GM06990 (cell line): ENCODE results near the gene WDFY2.
"Not testable (repeated sequence)": the region's sequence is repeated elsewhere in the genome, so short reads cannot be mapped to it uniquely, and the experiment has no call there.

Source experiments
- DNase-seq: peaks from one replicate; pipeline ENCODE4 v3.0.0-alpha.2; 2011; ENCODE audit not compliant: insufficient read length; ENCODE audit errors: extremely low read depth
- H3K27me3 ChIP-seq: replicated peaks from 2 replicates; pipeline ENCODE4 v1.6.0; 2011; ENCODE audit warnings: low read length; ENCODE audit not compliant: control insufficient read depth, insufficient read depth
- H3K36me3 ChIP-seq: 2 replicates; pipeline ENCODE4 v1.5.1; 2011; ENCODE audit warnings: low read length; ENCODE audit not compliant: control insufficient read depth, insufficient read depth
- H3K4me3 ChIP-seq: replicated peaks from 2 replicates; pipeline ENCODE4 v1.5.1; 2011; ENCODE audit warnings: low read depth, mild to moderate bottlenecking, control low read depth, low read length
- TF ChIP-seq, protein P1 (sequence below): IDR thresholded peaks from 2 replicates; pipeline ENCODE4 v1.5.1; 2011; ENCODE audit warnings: low read length, control low read depth, mild to moderate bottlenecking, inconsistent platforms; ENCODE audit not compliant: insufficient read depth, poor library complexity, severe bottlenecking

WDFY2 gene

DNA sequence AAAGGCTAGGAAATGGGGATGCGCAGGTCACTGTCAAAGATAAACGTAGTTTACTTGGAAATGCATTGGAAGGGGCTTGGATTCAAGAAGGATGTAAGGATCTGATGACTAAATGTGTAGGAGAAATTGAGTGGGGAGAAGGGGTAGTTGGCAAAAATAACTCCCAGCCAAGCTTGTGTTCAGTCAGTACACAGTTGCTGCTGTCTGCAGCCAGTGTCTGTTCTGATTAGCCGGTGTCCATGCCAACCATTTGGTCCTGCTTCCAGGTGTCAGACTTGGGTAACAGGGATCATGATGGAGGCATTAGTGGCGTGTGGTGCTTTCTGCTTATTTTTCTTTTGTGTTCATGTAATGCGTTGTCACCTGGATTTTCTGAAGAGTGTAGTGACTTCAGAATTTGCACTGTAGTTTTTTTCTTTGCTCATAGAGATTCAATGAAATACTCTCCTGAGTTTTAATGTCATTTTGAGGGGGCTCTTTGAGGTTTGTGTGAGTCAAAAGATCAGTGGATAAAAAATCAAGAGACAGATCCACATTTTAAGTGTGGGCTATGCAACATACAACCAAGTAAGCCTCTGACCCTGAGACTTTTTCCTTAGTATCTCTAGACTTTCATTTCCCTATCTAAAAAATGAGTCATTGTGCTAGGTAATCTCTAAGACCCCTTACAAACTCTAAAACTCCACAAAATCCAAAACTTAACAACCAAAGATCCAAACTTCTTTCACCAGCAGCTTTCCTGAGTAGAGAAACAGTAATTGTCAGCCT lies 103.9 kb downstream of the WDFY2 start:
- H3K4me3 ChIP-seq: no peak overlapping the region
- H3K36me3 ChIP-seq: no peaks in the 10 kb centered on the region
- H3K27me3 ChIP-seq: no peaks in the 10 kb centered on the region
- TF ChIP-seq, protein P1, sequence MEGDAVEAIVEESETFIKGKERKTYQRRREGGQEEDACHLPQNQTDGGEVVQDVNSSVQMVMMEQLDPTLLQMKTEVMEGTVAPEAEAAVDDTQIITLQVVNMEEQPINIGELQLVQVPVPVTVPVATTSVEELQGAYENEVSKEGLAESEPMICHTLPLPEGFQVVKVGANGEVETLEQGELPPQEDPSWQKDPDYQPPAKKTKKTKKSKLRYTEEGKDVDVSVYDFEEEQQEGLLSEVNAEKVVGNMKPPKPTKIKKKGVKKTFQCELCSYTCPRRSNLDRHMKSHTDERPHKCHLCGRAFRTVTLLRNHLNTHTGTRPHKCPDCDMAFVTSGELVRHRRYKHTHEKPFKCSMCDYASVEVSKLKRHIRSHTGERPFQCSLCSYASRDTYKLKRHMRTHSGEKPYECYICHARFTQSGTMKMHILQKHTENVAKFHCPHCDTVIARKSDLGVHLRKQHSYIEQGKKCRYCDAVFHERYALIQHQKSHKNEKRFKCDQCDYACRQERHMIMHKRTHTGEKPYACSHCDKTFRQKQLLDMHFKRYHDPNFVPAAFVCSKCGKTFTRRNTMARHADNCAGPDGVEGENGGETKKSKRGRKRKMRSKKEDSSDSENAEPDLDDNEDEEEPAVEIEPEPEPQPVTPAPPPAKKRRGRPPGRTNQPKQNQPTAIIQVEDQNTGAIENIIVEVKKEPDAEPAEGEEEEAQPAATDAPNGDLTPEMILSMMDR: no peak
- no peak for DNase-seq

DNA sequence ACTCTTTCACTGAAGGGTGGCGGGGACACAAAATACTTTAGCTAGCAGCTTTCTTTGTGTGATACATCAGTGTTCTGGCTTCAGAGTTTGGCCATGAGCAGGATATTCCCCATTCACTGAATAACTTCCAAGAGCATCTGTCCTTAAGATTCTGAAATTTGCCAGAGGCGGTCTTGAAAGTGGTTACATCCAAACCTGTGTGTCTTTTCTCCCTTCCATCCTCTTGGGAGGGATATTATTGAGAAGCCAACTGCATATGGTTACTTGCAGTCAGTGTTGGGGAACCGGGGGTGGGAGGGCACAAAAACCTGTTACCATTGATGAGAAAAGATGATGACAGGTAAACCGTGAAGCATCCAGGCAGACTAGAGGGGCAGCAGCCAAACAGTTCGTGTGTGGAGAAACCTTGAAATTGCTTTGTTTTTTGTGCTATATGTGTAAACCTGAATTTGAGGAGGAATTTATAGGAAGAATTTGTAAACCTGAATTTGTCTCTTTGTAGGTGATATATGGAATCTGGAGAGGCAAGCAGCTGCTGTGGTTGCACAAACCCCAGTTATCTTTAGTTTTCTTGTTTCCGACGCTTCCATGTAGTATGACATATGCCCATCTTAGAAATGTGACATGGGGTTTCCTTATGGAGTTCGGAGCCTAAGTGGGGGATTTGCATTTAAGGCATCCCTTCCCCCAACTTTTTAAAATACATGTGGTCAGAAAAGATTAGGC lies 104.8 kb downstream of the WDFY2 start:
- TF ChIP-seq, protein P1: no peak
- H3K36me3 ChIP-seq: no peaks in the 10 kb centered on the region
- DNase-seq: no peak
- H3K4me3 ChIP-seq: no peak overlapping the region
- no peaks in the 10 kb centered on the region for H3K27me3 ChIP-seq

DNA sequence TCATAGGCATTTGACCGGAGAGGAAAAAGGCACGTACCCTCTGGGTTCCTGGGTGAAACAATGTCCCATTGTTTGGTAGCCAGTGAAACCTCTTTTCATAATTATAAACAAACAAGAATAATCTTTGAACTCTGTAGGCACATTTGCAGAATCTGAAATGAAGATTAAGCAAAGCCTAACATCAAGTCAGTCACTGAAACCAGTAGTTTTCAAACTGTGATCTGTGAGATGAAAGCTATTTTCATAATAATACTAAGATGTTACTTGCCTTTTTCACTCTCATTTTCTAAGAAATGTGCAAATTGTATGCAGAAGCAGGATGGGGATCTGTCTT lies 105.4 kb downstream of the WDFY2 start:
- no peak for DNase-seq
- TF ChIP-seq, protein P1: no peak
- Histone ChIP-seq H3K27me3 (no peaks in the 10 kb centered on the region), H3K4me3 (no peak overlapping the region), H3K36me3 (no peaks in the 10 kb centered on the region)

DNA sequence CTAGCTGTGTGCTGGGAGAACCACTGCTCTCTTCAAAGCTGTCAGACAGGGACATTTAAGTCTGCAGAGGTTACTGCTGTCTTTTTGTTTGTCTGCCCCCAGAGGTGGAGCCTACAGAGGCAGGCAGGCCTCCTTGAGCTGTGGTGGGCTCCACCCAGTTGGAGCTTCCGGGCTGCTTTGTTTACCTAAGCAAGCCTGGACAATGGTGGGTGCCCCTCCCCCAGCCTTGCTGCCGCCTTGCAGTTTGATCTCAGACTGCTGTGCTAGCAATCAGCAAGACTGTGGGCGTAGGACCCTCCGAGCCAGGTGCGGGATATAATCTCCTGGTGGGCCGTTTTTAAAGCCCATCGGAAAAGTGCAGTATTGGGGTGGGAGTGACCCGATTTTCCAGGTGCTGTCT lies 111.4 kb downstream of the WDFY2 start:
- H3K36me3 ChIP-seq, H3K4me3 ChIP-seq, H3K27me3 ChIP-seq, DNase-seq: not testable (repeated sequence)

DNA sequence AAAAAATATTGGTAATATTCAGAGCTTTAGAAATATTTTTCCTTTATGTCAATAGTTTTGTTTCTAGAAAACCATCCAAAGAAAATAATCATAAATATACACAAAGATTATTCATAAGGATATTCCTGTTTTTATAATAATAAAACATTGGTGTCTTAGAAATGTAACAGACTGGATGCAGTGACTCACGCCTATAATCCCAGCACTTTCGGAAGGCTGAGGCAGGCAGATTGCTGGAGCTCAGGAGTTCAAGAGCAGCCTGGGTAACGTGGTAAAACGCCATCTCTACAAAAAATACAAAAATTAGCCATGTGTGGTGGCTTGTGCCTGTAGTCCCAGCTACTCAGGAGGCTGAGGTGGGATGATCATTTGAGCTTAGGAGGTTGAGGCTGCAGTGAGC lies 112.9 kb downstream of the WDFY2 start:
- Histone ChIP-seq H3K36me3 (no peaks in the 10 kb centered on the region), H3K27me3 (no peaks in the 10 kb centered on the region), H3K4me3 (no peak overlapping the region)
- TF ChIP-seq, protein P1: no peak
- no peak for DNase-seq

DNA sequence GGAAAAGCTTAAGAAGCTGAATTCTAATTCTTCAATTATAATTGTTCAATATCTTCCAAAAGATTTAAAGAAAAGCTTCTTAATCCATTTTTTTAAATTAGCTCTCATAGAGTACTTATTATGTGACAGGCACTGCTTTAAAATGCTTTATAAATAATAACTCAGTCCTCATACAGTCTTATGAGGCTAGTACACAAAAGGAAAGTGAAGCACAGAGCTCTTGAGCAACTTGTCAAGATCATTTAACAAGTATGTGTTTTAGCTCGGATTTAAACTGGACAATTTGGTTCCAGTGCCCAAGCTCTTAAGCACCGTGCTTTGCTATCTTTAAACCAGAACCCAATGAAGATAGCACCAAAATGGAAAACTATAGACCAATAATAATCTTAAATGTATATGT lies 113.6 kb downstream of the WDFY2 start:
- TF ChIP-seq, protein P1: no peak
- no peak for DNase-seq
- Histone ChIP-seq H3K27me3 (no peaks in the 10 kb centered on the region), H3K36me3 (no peaks in the 10 kb centered on the region), H3K4me3 (no peak overlapping the region)
